ENCODE results near the gene RHPN2. TPM values are rescaled to one million over a fixed set of nuclear protein-coding genes. Genes with fewer than 3 reads are reported as not detected.

The RHPN2 gene
- total and polyA plus RNA-seq, 2 of the 13 experiments (the other 11 are each of a cell fraction or from before 2014, with no cell fraction given), result 20.3 to 48.0 TPM

- TF ChIP-seq ZBTB40 (IDR thresholded peaks at IDR 0.05), result no peak
- TF ChIP-seq ZBTB40 (CRISPR knock-in tag; IDR thresholded peaks at IDR 0.05), result 0 out of 2 replicates have a peak, but pooled peaks have one; percentile 50
- no peak for TF ChIP-seq ZMAT3 (CRISPR knock-in tag; conservative IDR thresholded peaks at IDR 0.05)
- TF ChIP-seq, protein P1, sequence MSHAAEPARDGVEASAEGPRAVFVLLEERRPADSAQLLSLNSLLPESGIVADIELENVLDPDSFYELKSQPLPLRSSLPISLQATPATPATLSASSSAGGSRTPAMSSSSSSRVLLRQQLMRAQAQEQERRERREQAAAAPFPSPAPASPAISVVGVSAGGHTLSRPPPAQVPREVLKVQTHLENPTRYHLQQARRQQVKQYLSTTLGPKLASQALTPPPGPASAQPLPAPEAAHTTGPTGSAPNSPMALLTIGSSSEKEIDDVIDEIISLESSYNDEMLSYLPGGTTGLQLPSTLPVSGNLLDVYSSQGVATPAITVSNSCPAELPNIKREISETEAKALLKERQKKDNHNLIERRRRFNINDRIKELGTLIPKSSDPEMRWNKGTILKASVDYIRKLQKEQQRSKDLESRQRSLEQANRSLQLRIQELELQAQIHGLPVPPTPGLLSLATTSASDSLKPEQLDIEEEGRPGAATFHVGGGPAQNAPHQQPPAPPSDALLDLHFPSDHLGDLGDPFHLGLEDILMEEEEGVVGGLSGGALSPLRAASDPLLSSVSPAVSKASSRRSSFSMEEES (CRISPR knock-in tag; IDR thresholded peaks at IDR 0.05), result no peak
- TF ChIP-seq ZNF264 (CRISPR knock-in tag; IDR thresholded peaks at IDR 0.05), result no peak
- peak; percentile 73 for TF ChIP-seq KDM2A (CRISPR knock-in tag; IDR thresholded peaks at IDR 0.05; ENCODE audit: borderline replicate concordance, low read depth)
- no peak for TF ChIP-seq NFE2L1 (CRISPR knock-in tag; IDR thresholded peaks at IDR 0.05; ENCODE audit: borderline replicate concordance)
- TF ChIP-seq PCBP2 (optimal IDR thresholded peaks at IDR 0.05; ENCODE audit: low read depth, low read length, poor library complexity, severe bottlenecking), result no peak
- no peak for TF ChIP-seq ZSCAN30 (CRISPR knock-in tag; IDR thresholded peaks at IDR 0.05)
- no peak for TF ChIP-seq CBX5 (CRISPR knock-in tag; IDR thresholded peaks at IDR 0.05; ENCODE audit: borderline replicate concordance)
- TF ChIP-seq ZNF570 (CRISPR knock-in tag; IDR thresholded peaks at IDR 0.05; ENCODE audit: borderline replicate concordance), result no peak
- no peak for TF ChIP-seq ZKSCAN5 (CRISPR knock-in tag; IDR thresholded peaks at IDR 0.05)
- TF ChIP-seq ZFYVE20 (CRISPR knock-in tag; IDR thresholded peaks at IDR 0.05; ENCODE audit: borderline replicate concordance, low read depth), result no peak
- TF ChIP-seq PCBP1 (IDR thresholded peaks at IDR 0.05; ENCODE audit: borderline replicate concordance, low read depth, low read length), result no peak; the same call in 1 of the 2 replicates
- TF ChIP-seq ZBTB46 (CRISPR knock-in tag; IDR thresholded peaks at IDR 0.05; ENCODE audit: borderline replicate concordance), result no peak
- TF ChIP-seq ZNF180 (CRISPR knock-in tag; IDR thresholded peaks at IDR 0.05; ENCODE audit: borderline replicate concordance, low read depth), result no peak
- no peak for TF ChIP-seq ZNF10 (CRISPR knock-in tag; IDR thresholded peaks at IDR 0.05; ENCODE audit: borderline replicate concordance, low read depth)
Observed at GRCh38 chr19:32971715-32972540, 92.8 kb downstream of the RHPN2 start, which contains the start of the genes CEP89 and FAAP24 (continued).

Measured in HepG2 (cell line).